Measurements from ENCODE around the gene KANSL1. TPM values are rescaled to one million over a fixed set of nuclear protein-coding genes. Genes with fewer than 3 reads are reported as not detected.

The KANSL1 gene
- total and polyA plus RNA-seq, 9 of the 15 experiments (the other 6 are each of a cell fraction or from before 2014, with no cell fraction given) = 3.6 to 55.4 (median 31.8) TPM

- no peak for TF ChIP-seq ATF6 (CRISPR knock-in tag; IDR thresholded peaks at IDR 0.05)
- TF ChIP-seq ZEB2 (IDR thresholded peaks at IDR 0.05) = no peak
- TF ChIP-seq STAT6 (CRISPR knock-in tag; IDR thresholded peaks at IDR 0.05) = no peak
- TF ChIP-seq YBX1 (IDR thresholded peaks at IDR 0.05) = no peak
Observed at GRCh38 chr17:45991341-45991740, 201.9 kb downstream of the KANSL1 start (continued).

GRCh38 chr17:45990886-45991285, 202.3 kb downstream of the KANSL1 start:
- in situ Hi-C loops (cut with MboI) (loop anchor here (25.0 kb wide), 1 partner anchor 846 kb away; no protein-coding TSS in a partner anchor), intact Hi-C loops (cut with micrococcal nuclease) (no loop called here)
- H3K27ac ChIP-seq (ENCODE audit: extremely low read depth, low read depth, low read length) = no peak overlapping the region; the same call in 2 of the 3 replicates
- ChIA-PET POLR2A (interaction anchor here (0.9 to 1.0 kb wide), 2 partner anchors 9 to 13 kb away, joined by 3 read pairs; no protein-coding TSS in a partner anchor), CTCF (ENCODE audit: low intra/inter-chr PET ratio) (interaction anchor here (0.6 kb wide), 1 partner anchor 73 kb away, joined by 3 read pairs; no protein-coding TSS in a partner anchor)
- FAIRE-seq (peak; percentile 74), DNase-seq (ENCODE audit: extremely low read depth in 1 of 4, low spot score in 3 of 4) (peak in 2 of 4 experiments; percentile 31 to 39), ATAC-seq (peak; percentile 79)
- BruUV-seq (replicated peaks) = no TSS peak
- no peak overlapping the region for H3K4me2 ChIP-seq (ENCODE audit: insufficient read depth, low read length)
- no peaks in the 10 kb centered on the region for H3K27me3 ChIP-seq (ENCODE audit: control insufficient read depth in 2 of 2, insufficient read depth in 2 of 2, low read length in 2 of 2)
- no peaks in the 10 kb centered on the region for H3K9me3 ChIP-seq (replicated peaks; ENCODE audit: control insufficient read depth, insufficient read depth, low read depth, low read length)
- H3K79me2 ChIP-seq (ENCODE audit: control insufficient read depth, insufficient read depth, low read length) = no peaks in the 10 kb centered on the region
- H3K9me1 ChIP-seq (ENCODE audit: control insufficient read depth, insufficient read depth, low read length) = no peaks in the 10 kb centered on the region
- peak overlapping the region; percentile 50 for H2AFZ ChIP-seq (ENCODE audit: low read depth, low read length)
- peaks cover 0 to 3% of the 10 kb centered on the region in 2 experiments; a peak in 3 of 5 replicates for H3K4me1 ChIP-seq (replicated peaks in 1 of 2; ENCODE audit: control insufficient read depth in 2 of 2, insufficient read depth in 2 of 2, low read length in 2 of 2)
- H3K36me3 ChIP-seq (ENCODE audit: control insufficient read depth, insufficient read depth, low read length) = no peaks in the 10 kb centered on the region
- H4K20me1 ChIP-seq (replicated peaks; ENCODE audit: control insufficient read depth, insufficient read depth, low read length) = no peaks in the 10 kb centered on the region
- no peak overlapping the region for H3K9ac ChIP-seq (ENCODE audit: insufficient read depth in 1 of 2, low read depth in 2 of 2, low read length in 2 of 2)
- no peak overlapping the region for H3K4me3 ChIP-seq
- WGBS (ENCODE audit: insufficient coverage, low coverage, missing lambda C conversion rate) = 59% methylated on average over 6 of the region's 6 CpGs
- TF ChIP-seq PPARD (CRISPR knock-in tag; IDR thresholded peaks at IDR 0.05) (no peak), RAD21 (CRISPR knock-in tag; conservative IDR thresholded peaks at IDR 0.05 in 1 of 2, IDR thresholded peaks at IDR 0.05 in 1 of 2) (peak in 1 of 2 experiments; percentile 33; a peak in 2 of 4 replicates), DNMT1 (IDR thresholded peaks at IDR 0.05) (no peak), ZNF668 (CRISPR knock-in tag; IDR thresholded peaks at IDR 0.05) (no peak), ETS2 (tag; IDR thresholded peaks at IDR 0.05; ENCODE audit: borderline replicate concordance, poor library complexity, severe bottlenecking) (no peak), SETDB1 (IDR thresholded peaks at IDR 0.05; ENCODE audit: low read length) (no peak), SMARCB1 (IDR thresholded peaks at IDR 0.05; ENCODE audit: insufficient read length, low read depth) (no peak), TRIM24 (IDR thresholded peaks at IDR 0.05) (no peak), TAL1 (IDR thresholded peaks at IDR 0.05) (no peak), POLR2AphosphoS2 (IDR thresholded peaks at IDR 0.05; ENCODE audit: low read length) (no peak)
- TF ChIP-seq, protein P1, sequence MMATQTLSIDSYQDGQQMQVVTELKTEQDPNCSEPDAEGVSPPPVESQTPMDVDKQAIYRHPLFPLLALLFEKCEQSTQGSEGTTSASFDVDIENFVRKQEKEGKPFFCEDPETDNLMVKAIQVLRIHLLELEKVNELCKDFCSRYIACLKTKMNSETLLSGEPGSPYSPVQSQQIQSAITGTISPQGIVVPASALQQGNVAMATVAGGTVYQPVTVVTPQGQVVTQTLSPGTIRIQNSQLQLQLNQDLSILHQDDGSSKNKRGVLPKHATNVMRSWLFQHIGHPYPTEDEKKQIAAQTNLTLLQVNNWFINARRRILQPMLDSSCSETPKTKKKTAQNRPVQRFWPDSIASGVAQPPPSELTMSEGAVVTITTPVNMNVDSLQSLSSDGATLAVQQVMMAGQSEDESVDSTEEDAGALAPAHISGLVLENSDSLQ (IDR thresholded peaks at IDR 0.05) = peak; percentile 60; the same call in 1 of the 2 replicates

Measured in K562 (cell line).